ENCODE data around the gene GABBR2.

- no peak for TF ChIP-seq CTCF (IDR thresholded peaks at IDR 0.05; ENCODE audit: low read length)
- no peak for TF ChIP-seq EZH2phosphoT487 (IDR thresholded peaks at IDR 0.05; ENCODE audit: low read length)
- no peak for TF ChIP-seq EZH2 (optimal IDR thresholded peaks at IDR 0.05; ENCODE audit: low read depth, low read length)
These were observed 127.8 kb downstream of the GABBR2 start for GRCh38 chr9:98580956-98581355.

Data from MM.1S (cell line).